Fibroblast of lung (primary cell): Measurements from ENCODE around the gene PRKCH. TPM values are rescaled to one million over a fixed set of nuclear protein-coding genes. Genes with fewer than 3 reads are reported as not detected.

ENCODE experiments used
- DNase-seq, 2 donors: peaks; one replicate each; pipeline versions ENCODE4 v3.0.0 to v3.0.0-alpha.2; 2010; ENCODE audit warnings: low read depth in 2 of 2
- H2AFZ ChIP-seq: 2 replicates; pipeline ENCODE4 v1.5.1; 2012; ENCODE audit warnings: low read length, control low read depth, inconsistent platforms
- H3K27ac ChIP-seq: 2 replicates; pipeline ENCODE4 v1.5.1; 2011; ENCODE audit warnings: low read length, control low read depth; ENCODE audit not compliant: insufficient read depth
- H3K27me3 ChIP-seq: 2 replicates; pipeline ENCODE4 v1.5.1; 2011; ENCODE audit warnings: mild to moderate bottlenecking, low read length; ENCODE audit not compliant: control insufficient read depth, insufficient read depth
- H3K36me3 ChIP-seq: 2 replicates; pipeline ENCODE4 v1.5.1; 2011; ENCODE audit warnings: low read length; ENCODE audit not compliant: control insufficient read depth, insufficient read depth
- H3K4me1 ChIP-seq: 2 replicates; pipeline ENCODE4 v1.5.1; 2011; ENCODE audit warnings: low read length; ENCODE audit not compliant: control insufficient read depth, insufficient read depth; ENCODE audit errors: extremely low read depth
- H3K4me2 ChIP-seq: 2 replicates; pipeline ENCODE4 v1.5.1; 2011; ENCODE audit warnings: low read length, control low read depth; ENCODE audit not compliant: insufficient read depth; ENCODE audit errors: extremely low read depth
- H3K4me3 ChIP-seq, 4 experiments: fragments of 200-600 bp in 1 of 4; sonication (generic) in 1 of 4; replicated peaks in 1 of 4; 2 replicates each; pipeline ENCODE4 v1.5.1; 2011 to 2016; ENCODE audit warnings: low read length in 4 of 4, low read depth in 3 of 4, mild to moderate bottlenecking in 3 of 4, control low read depth in 2 of 4, inconsistent platforms in 1 of 4, mixed read lengths in 1 of 4; ENCODE audit not compliant: insufficient read depth in 1 of 4; ENCODE audit errors: control extremely low read depth in 1 of 4
- H3K79me2 ChIP-seq: 2 replicates; pipeline ENCODE4 v1.5.1; 2012; ENCODE audit warnings: mild to moderate bottlenecking, low read length, inconsistent platforms; ENCODE audit not compliant: control insufficient read depth, insufficient read depth
- H3K9ac ChIP-seq: 2 replicates; pipeline ENCODE4 v1.5.1; 2011; ENCODE audit warnings: mild to moderate bottlenecking, low read length, control low read depth; ENCODE audit not compliant: insufficient read depth
- H3K9me3 ChIP-seq: 2 replicates; pipeline ENCODE4 v1.5.1; 2012; ENCODE audit warnings: low read depth, low read length; ENCODE audit not compliant: control insufficient read depth, insufficient read depth
- H4K20me1 ChIP-seq: 2 replicates; pipeline ENCODE4 v1.5.1; 2011; ENCODE audit warnings: low read length; ENCODE audit not compliant: control insufficient read depth, insufficient read depth; ENCODE audit errors: extremely low read depth
- CTCF ChIP-seq, 2 donors: IDR thresholded peaks in 1 of 2; conservative IDR thresholded peaks in 1 of 2; 1 replicate in 1 of 2; 2 replicates in 1 of 2; pipeline ENCODE4 v1.5.1; 2011 to 2012; ENCODE audit warnings: low read length in 2 of 2, control low read depth in 1 of 2, inconsistent platforms in 1 of 2, low read depth in 1 of 2, mild to moderate bottlenecking in 1 of 2
- EZH2 ChIP-seq: IDR thresholded peaks from 2 replicates; pipeline ENCODE4 v1.5.1; 2012; ENCODE audit warnings: low read length, control low read depth, mild to moderate bottlenecking; ENCODE audit errors: missing control alignments
- polyA plus RNA-seq, 2 donors: library from polyadenylated mRNA; depleted of rRNA in 1 of 2; stranded (reverse) in 1 of 2; unstranded in 1 of 2; fragments of >200 nt; gene quantifications; 2 replicates each; pipeline ENCODE4 v1.2.1, GENCODE V29; 2011 to 2012; ENCODE audit warnings: missing spikeins in 1 of 2
- total RNA-seq: library from RNA; depleted of rRNA; stranded (reverse); fragments of >200 nt; gene quantifications from 2 replicates; pipeline ENCODE4 v1.2.1, GENCODE V29; 2014

PRKCH gene
- total and polyA plus RNA-seq, 2 donors (not counting 1 experiment from before 2014, with no cell fraction given), result 2.9 to 5.4 TPM

- Histone ChIP-seq H2AFZ (no peak overlapping the region), H3K36me3 (no peaks in the 10 kb centered on the region), H3K27me3 (no peaks in the 10 kb centered on the region), H3K79me2 (no peaks in the 10 kb centered on the region), H3K4me2 (no peak overlapping the region), H3K4me1 (peaks cover 9% of the 10 kb centered on the region), H3K9ac (no peak overlapping the region), H3K4me3 (no peak overlapping the region), H3K9me3 (no peaks in the 10 kb centered on the region), H4K20me1 (no peaks in the 10 kb centered on the region), H3K27ac (no peak overlapping the region)
- DNase-seq, result no peak
- TF ChIP-seq EZH2 (no peak), CTCF (conservative IDR thresholded peaks at IDR 0.05 in 1 of 2, IDR thresholded peaks at IDR 0.05 in 1 of 2; ENCODE audit: low read depth in 1 of 2, low read length in 2 of 2) (no peak)
Measured at GRCh38 chr14:61511558-61511948, 190.2 kb downstream of the PRKCH start.

DNA sequence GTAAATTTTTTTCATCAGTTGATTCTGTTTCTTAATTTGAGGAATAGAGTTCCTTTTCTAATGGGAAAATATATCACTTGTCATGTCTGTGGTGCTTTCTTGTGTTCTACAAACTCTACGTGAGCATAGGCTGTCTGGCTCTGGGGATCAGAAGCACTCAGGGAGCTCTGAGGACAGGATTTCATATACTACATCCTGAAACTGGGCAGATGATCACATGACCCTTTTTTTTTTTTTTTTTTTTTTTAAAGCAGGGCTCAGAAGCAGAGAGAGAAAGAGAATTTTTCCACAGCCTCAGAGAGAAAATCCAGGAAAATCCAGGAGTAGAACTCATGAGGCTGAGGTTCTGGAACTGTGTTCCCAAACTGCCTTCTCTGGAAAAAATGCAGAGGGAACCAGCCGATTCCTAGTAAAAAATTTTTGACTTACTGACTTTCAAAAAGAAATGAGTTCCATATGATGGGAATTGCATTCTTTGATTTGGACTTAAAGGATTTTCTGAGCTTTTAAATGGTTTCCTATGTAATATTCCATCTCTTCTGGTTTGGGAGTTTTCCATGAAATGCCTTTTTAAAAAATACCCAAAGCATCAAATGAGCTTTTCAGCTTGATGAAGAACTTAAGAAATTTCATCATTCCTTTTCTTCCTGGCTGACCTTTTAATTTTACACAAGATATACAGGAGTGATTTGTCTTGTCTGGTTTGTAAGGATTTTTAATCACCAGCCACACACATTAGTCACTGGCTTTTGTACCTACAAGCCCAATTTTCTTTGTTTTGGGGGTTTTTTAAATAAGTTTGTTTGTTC lies 190.9 kb downstream of the PRKCH start:
- DNase-seq, result peak; percentile 72 to 88
- Histone ChIP-seq H3K4me1 (peaks cover 9% of the 10 kb centered on the region), H3K4me3 (no peak overlapping the region), H4K20me1 (no peaks in the 10 kb centered on the region), H3K36me3 (no peaks in the 10 kb centered on the region), H3K9ac (no peak overlapping the region), H3K79me2 (no peaks in the 10 kb centered on the region), H2AFZ (no peak overlapping the region), H3K9me3 (no peaks in the 10 kb centered on the region), H3K27me3 (no peaks in the 10 kb centered on the region), H3K27ac (no peak overlapping the region), H3K4me2 (peak overlapping the region; percentile 13)
- TF ChIP-seq EZH2, result no peak
- TF ChIP-seq CTCF (conservative IDR thresholded peaks at IDR 0.05 in 1 of 2, IDR thresholded peaks at IDR 0.05 in 1 of 2; ENCODE audit: low read depth in 1 of 2, low read length in 2 of 2), result no peak

- Histone ChIP-seq H3K9ac (no peak overlapping the region), H3K79me2 (no peaks in the 10 kb centered on the region), H4K20me1 (no peaks in the 10 kb centered on the region), H3K36me3 (no peaks in the 10 kb centered on the region), H3K4me1 (peaks cover 9% of the 10 kb centered on the region), H3K4me3 (no peak overlapping the region), H3K27ac (no peak overlapping the region), H3K27me3 (no peaks in the 10 kb centered on the region), H2AFZ (no peak overlapping the region), H3K9me3 (no peaks in the 10 kb centered on the region), H3K4me2 (no peak overlapping the region)
- TF ChIP-seq CTCF (conservative IDR thresholded peaks at IDR 0.05 in 1 of 2, IDR thresholded peaks at IDR 0.05 in 1 of 2; ENCODE audit: low read depth in 1 of 2, low read length in 2 of 2) (no peak), EZH2 (no peak)
- DNase-seq, result peak; percentile 46 to 84
Measured at GRCh38 chr14:61513986-61514830, 192.8 kb downstream of the PRKCH start.
